Large intestine (tissue), 3 donors: ENCODE results near the gene PRKX. TPM values are rescaled to one million over a fixed set of nuclear protein-coding genes. Genes with fewer than 3 reads are reported as not detected.
"Not testable (repeated sequence)": the region's sequence is repeated elsewhere in the genome, so short reads cannot be mapped to it uniquely, and the experiment has no call there.

ENCODE experiments used
- DNase-seq, 2 donors: peaks; one replicate each; pipeline versions ENCODE4 v3.0.0 to v3.0.0-alpha.2; 2013
- H3K27ac ChIP-seq: one replicate; pipeline ENCODE4 v1.5.1; 2013; ENCODE audit warnings: low read length
- H3K27me3 ChIP-seq: 2 replicates; pipeline ENCODE4 v1.6.1; 2013; ENCODE audit warnings: low read length; ENCODE audit not compliant: control insufficient read depth, insufficient read depth
- H3K36me3 ChIP-seq: 2 replicates; pipeline ENCODE4 v1.6.1; 2013; ENCODE audit warnings: low read length; ENCODE audit not compliant: control insufficient read depth, insufficient read depth
- H3K4me1 ChIP-seq: one replicate; pipeline ENCODE4 v1.6.1; 2013; ENCODE audit warnings: low read length; ENCODE audit not compliant: control insufficient read depth, insufficient read depth
- H3K4me3 ChIP-seq: one replicate; pipeline ENCODE4 v1.5.1; 2013; ENCODE audit warnings: low read length
- H3K9me3 ChIP-seq: one replicate; pipeline ENCODE4 v1.6.1; 2013; ENCODE audit warnings: mild to moderate bottlenecking, low read depth, low read length, moderate library complexity; ENCODE audit not compliant: control insufficient read depth
- WGBS: methylation state at CpG from one replicate; pipeline ENCODE4 v1.1.5; 2013; ENCODE audit warnings: low lambda C conversion rate; ENCODE audit not compliant: insufficient coverage; 5-methylcytosine and 5-hydroxymethylcytosine counted together
- polyA plus RNA-seq: library from polyadenylated mRNA; unstranded; fragments of 120-200 nt; gene quantifications from one replicate; pipeline ENCODE4 v1.2.1, GENCODE V29; 2013

Gene PRKX
- polyA plus RNA-seq, 1 donor: 7.3 TPM

DNA sequence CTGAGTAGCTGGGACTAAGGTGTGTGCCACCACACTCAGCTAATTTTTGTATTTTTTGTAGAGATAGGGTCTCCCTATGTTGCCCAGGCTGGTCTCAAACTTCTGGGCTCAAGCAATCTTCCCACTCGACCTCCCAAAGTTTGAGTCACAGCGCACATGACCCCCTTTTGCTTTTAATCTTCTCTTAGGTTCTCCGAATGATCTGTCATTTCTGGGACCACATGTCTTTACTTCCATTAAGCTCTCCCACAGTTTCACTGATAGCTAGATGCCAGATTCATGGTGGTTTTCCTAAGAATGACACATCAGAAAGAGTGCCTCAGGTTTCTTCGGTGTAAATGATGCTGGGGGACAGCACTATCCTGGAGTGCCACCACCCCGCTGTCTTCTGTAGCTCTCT lies 17.9 kb downstream of the PRKX start:
- no peak for DNase-seq
- no peaks in the 10 kb centered on the region for H3K9me3 ChIP-seq
- H3K4me3 ChIP-seq: no peak overlapping the region
- H3K27me3 ChIP-seq: no peaks in the 10 kb centered on the region
- no peaks in the 10 kb centered on the region for H3K36me3 ChIP-seq
- WGBS: no CpG with 5 or more reads among the region's 5 CpGs
- H3K27ac ChIP-seq: no peak overlapping the region
- H3K4me1 ChIP-seq: peaks cover 3% of the 10 kb centered on the region

DNA sequence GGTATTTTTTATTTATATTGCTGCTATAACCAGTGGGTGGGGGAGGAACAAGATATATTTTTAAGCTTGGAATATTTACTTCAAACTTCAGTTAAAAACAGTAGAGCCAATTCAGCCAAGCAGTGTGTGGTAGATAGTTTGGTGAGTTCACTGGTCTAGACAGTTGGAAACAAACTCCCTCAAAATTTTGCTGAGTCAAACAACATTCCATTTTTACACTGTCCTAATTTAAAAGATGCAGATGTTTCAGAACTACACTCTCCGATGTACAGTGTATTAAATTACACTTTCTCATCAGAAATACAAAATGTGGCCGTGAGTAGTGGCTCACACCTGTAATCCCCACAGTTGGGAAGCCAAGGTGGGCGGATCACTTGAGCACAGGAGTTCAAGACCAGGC lies 23.3 kb downstream of the PRKX start:
- Histone ChIP-seq H3K36me3 (no peaks in the 10 kb centered on the region), H3K9me3 (no peaks in the 10 kb centered on the region), H3K4me3 (no peak overlapping the region), H3K27me3 (no peaks in the 10 kb centered on the region), H3K27ac (no peak overlapping the region), H3K4me1 (no peaks in the 10 kb centered on the region)
- no CpG with 5 or more reads among the region's 3 CpGs for WGBS
- DNase-seq: no peak

DNA sequence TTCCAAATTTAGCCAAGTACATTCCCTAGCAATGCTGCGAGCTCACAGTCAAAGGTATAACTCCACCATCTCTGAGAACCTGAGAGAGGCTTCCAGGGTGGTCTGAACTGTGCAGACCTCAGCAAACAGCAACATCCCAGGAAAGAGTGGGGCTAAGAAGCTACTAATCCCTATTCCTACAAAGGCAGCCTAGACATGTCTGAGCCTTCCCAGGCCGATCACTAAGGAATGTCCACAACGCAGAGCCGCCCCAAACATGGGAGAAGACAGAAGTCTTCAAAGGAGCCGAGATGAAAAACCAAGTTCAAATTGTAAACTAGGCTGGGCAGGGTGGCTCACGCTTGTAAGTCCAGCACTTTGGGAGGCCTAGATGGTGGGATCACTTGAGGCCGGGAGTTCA lies 30.2 kb downstream of the PRKX start:
- DNase-seq, H3K9me3 ChIP-seq, H3K4me1 ChIP-seq, H3K36me3 ChIP-seq, H3K27me3 ChIP-seq, H3K4me3 ChIP-seq, H3K27ac ChIP-seq: not testable (repeated sequence)
- no CpG with 5 or more reads among the region's 7 CpGs for WGBS

DNA sequence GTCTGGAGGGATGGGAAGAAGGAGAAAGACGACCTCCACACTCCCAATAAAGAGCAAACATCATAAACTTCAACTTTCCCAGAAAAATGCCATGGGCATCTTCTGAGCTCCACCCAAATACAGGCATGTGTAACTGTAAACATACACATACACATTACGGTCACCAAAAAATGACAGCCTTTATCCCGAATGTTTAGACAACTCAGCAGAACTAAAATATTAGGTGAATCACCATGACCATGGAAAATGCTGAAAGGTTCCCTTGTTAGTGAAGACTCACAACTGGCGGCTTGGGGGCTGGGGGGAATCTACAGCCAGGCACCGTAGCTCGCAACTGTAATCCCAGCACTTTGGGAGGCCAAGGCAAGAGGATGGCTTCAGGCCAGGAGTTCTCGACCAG lies 33.0 kb downstream of the PRKX start:
- WGBS: no CpG with 5 or more reads among the region's 7 CpGs
- H3K4me1 ChIP-seq: no peaks in the 10 kb centered on the region
- no peaks in the 10 kb centered on the region for H3K9me3 ChIP-seq
- no peaks in the 10 kb centered on the region for H3K36me3 ChIP-seq
- H3K27ac ChIP-seq: no peak overlapping the region
- no peak overlapping the region for H3K4me3 ChIP-seq
- H3K27me3 ChIP-seq: no peaks in the 10 kb centered on the region
- no peak for DNase-seq

DNA sequence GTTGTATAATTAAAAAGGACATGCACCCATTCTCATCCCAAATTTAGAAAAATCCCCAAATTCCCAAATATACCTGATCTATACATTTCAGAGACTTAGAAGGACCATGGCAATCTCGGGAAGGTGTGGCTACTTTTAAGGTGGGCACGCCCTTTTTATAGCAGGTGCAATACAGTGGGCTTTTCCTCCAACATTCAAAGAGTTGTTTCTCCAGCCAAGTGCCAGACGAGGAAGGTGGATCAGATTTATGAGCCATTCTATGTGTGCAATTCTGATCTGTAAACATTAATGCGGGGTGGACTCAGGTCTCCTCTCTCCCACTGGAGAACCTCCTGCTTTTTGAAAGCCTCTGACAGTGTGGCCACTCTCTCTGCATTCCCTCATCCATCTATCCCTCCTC lies 33.8 kb downstream of the PRKX start:
- Histone ChIP-seq H3K27me3 (no peaks in the 10 kb centered on the region), H3K4me1 (no peaks in the 10 kb centered on the region), H3K4me3 (no peak overlapping the region), H3K9me3 (no peaks in the 10 kb centered on the region), H3K36me3 (no peaks in the 10 kb centered on the region), H3K27ac (no peak overlapping the region)
- WGBS: no CpG with 5 or more reads among the region's 4 CpGs
- no peak for DNase-seq

DNA sequence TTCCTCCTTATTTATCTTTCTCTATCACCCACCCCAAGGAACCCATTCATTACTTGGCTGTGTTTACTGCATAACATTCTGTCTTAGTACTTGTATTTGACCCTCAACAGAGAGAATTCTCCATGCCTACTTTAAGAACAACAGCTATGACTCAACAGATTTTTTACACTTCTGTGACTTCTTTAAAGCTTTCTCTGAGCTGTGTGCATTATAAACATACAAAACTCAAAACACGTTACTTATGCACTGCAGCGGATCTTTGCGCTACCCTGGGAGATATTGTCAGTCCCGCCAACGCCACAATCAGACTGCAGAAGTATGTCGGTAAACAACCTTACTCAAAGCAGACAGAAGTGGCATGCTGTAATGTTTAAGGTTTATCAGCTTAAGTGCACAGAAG lies 35.1 kb downstream of the PRKX start:
- no peak overlapping the region for H3K4me3 ChIP-seq
- no CpG with 5 or more reads among the region's 6 CpGs for WGBS
- no peaks in the 10 kb centered on the region for H3K4me1 ChIP-seq
- H3K36me3 ChIP-seq: peaks cover 6% of the 10 kb centered on the region
- DNase-seq: no peak
- no peak overlapping the region for H3K27ac ChIP-seq
- no peaks in the 10 kb centered on the region for H3K9me3 ChIP-seq
- H3K27me3 ChIP-seq: no peaks in the 10 kb centered on the region

DNA sequence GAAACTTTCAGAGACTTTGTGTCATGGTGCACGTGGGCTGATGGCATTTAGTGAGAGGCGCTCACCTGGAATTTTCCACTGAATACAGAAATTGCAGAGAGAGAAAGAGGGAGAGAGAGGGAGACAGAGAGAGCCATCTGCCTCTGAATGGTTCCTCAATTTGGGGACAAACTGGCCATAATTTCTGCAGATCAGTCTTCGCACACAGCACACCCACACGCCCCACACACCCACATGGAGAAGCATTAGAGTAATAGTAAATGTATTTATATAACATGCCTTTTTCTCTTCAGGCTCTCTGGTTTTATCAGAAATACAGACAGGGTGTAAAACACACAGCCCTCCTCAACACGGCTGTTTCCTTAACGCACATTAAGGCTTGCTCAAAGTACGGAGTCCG lies 38.6 kb downstream of the PRKX start:
- H3K4me1 ChIP-seq: no peaks in the 10 kb centered on the region
- no peak overlapping the region for H3K27ac ChIP-seq
- DNase-seq: no peak
- WGBS: no CpG with 5 or more reads among the region's 8 CpGs
- H3K9me3 ChIP-seq: no peaks in the 10 kb centered on the region
- H3K27me3 ChIP-seq: no peaks in the 10 kb centered on the region
- peaks cover 12% of the 10 kb centered on the region for H3K36me3 ChIP-seq
- H3K4me3 ChIP-seq: no peak overlapping the region

DNA sequence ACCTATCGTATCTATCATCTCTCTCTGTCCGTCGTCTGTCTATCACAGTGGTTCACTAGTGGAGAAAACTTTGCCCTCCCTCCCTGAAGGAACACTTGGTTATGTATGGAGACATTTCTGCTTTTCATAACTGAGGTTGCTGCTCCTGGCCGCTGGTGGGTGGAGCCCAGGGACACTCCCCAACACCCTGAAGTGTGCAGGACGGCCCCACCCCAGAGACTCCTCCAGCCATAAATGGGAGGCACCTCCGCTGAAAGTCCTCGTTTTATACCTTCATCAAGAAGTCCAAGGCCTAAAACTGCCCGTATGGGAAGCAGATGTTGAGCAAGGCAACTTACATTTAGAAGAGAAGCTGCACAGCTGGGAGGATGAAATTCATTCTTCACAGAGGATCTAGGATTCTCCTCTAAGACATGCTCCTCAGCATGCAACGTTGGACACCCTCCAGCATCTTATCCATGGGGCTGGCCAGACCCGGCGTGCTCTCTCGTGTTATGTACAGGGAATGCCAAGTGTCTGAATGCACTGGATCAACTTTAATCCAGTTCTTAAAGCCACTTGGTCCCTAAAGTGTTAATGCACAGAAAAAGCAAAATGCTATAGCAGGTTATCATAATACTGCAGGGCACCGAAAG lies 43.5 kb downstream of the PRKX start:
- no peak for DNase-seq
- H3K4me1 ChIP-seq: no peaks in the 10 kb centered on the region
- no peak overlapping the region for H3K4me3 ChIP-seq
- no peaks in the 10 kb centered on the region for H3K27me3 ChIP-seq
- no peak overlapping the region for H3K27ac ChIP-seq
- H3K36me3 ChIP-seq: peaks cover 12% of the 10 kb centered on the region
- H3K9me3 ChIP-seq: no peaks in the 10 kb centered on the region
- no CpG with 5 or more reads among the region's 13 CpGs for WGBS

DNA sequence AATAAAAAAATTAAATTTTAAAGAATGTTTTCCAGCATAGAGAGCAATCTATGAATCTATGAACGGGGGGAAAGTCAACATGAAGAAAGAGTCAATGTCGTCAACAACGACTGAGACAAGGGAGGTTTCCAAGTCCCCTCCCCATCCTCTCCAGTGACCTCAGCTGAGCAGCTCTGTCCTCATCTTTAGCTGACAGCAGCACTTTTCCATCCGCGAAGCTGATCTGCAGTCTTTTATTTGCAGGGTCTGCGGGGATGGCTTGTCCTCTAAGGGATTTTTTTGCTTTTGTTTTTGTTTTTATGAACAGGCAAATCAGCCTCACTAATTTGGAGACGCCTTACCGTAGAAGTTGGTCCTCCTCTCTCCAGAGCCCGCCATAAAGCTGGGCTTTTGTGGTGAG lies 46.5 kb downstream of the PRKX start:
- H3K36me3 ChIP-seq: no peaks in the 10 kb centered on the region
- no peaks in the 10 kb centered on the region for H3K27me3 ChIP-seq
- DNase-seq: no peak
- H3K27ac ChIP-seq: no peak overlapping the region
- H3K9me3 ChIP-seq: no peaks in the 10 kb centered on the region
- no peak overlapping the region for H3K4me3 ChIP-seq
- H3K4me1 ChIP-seq: peaks cover 2% of the 10 kb centered on the region
- WGBS: no CpG with 5 or more reads among the region's 9 CpGs

DNA sequence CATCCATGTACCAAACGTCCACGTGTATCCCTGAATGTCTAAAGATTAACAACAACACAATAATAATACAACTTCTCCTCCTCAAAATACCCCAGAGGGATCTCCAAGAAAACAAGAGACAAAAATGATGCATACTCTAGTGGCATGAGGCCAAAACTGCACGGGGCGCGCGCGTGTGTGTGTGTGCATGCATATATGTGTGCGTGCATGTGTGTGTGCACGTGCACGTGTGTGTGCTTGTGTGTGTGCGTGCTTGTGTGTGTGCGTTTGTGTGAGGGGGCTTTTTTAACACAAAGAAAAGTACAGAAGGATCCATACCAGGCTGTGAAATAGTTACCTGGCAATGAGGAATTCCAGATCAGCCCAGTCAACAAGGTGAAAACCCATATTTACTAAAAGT lies 48.5 kb downstream of the PRKX start:
- WGBS: no CpG with 5 or more reads among the region's 12 CpGs
- Histone ChIP-seq H3K27ac (no peak overlapping the region), H3K27me3 (no peaks in the 10 kb centered on the region), H3K4me1 (peaks cover 6% of the 10 kb centered on the region), H3K36me3 (no peaks in the 10 kb centered on the region), H3K9me3 (no peaks in the 10 kb centered on the region), H3K4me3 (no peak overlapping the region)
- DNase-seq: no peak

DNA sequence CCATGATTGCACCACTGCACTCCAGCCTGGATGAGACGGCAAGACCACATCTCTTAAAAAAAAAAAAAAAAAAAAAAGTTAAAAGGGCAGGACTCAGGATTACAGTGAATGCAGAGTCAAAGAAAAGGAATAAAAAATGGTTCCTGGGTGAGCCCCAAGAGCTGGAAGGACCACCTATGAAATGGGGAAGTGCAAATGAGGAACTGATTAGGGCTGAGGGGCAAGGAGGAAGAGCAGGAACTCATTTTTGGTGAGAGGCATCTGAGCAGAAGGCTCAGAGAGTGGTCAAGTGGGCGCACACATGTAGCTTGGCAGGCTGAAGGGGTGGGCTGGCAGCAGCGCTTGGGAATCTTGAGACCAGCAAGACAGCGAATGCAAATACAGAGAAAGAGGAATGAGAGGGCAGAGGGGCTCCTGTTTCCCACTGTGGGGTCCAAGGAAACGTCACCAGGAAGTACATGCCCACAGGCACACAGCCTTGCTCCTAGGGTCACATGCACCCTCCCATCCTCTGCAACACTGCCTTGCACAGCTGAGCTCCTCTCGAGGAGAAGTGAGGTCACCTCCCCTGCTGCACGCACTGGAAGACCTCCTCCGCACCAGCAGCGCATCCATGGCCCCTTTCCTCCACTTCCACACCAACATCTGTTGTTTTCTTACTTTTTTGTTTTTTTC lies 49.7 kb downstream of the PRKX start:
- not testable (repeated sequence) for H3K27me3 ChIP-seq, H3K4me1 ChIP-seq, H3K4me3 ChIP-seq, H3K9me3 ChIP-seq, H3K36me3 ChIP-seq, DNase-seq, H3K27ac ChIP-seq
- WGBS: 80% methylated on average over 1 of the region's 9 CpGs
